ENCODE data around the gene PTPRA.
"Not testable (repeated sequence)": the region's sequence is repeated elsewhere in the genome, so short reads cannot be mapped to it uniquely, and the experiment has no call there.

DNA sequence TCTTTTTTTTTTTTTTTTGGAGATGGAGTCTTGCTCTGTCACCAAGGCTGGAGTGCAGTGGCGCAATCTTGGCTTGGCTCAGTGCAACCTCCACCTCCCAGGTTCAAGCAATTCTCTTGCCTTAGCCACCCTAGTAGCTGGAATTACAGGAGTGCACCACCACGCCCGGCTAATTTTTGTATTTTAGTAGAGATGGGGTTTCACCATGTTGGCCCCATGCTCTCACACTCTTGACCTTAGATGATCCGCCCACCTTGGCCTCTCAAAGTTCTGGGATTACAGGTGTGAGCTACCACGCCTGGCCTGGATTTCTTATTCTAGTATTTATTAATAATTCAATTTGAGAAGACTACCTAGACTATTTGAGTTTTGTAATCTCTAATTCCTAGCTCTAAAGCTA, 142.0 kb downstream of the PTPRA start:
- not testable (repeated sequence) for TF ChIP-seq POLR2A (IDR thresholded peaks at IDR 0.05)
- TF ChIP-seq, protein P1, sequence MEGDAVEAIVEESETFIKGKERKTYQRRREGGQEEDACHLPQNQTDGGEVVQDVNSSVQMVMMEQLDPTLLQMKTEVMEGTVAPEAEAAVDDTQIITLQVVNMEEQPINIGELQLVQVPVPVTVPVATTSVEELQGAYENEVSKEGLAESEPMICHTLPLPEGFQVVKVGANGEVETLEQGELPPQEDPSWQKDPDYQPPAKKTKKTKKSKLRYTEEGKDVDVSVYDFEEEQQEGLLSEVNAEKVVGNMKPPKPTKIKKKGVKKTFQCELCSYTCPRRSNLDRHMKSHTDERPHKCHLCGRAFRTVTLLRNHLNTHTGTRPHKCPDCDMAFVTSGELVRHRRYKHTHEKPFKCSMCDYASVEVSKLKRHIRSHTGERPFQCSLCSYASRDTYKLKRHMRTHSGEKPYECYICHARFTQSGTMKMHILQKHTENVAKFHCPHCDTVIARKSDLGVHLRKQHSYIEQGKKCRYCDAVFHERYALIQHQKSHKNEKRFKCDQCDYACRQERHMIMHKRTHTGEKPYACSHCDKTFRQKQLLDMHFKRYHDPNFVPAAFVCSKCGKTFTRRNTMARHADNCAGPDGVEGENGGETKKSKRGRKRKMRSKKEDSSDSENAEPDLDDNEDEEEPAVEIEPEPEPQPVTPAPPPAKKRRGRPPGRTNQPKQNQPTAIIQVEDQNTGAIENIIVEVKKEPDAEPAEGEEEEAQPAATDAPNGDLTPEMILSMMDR (IDR thresholded peaks at IDR 0.05): not testable (repeated sequence)

Data from heart left ventricle (tissue), 13 donors.